Osteocyte (in vitro differentiated cells): ENCODE measurements around the gene A1BG. TPM values are rescaled to one million over a fixed set of nuclear protein-coding genes. Genes with fewer than 3 reads are reported as not detected.

Experiments
- DNase-seq: peaks from one replicate; pipeline ENCODE4 v3.0.0; 2021; ENCODE audit warnings: mixed read lengths; ENCODE audit not compliant: unreplicated experiment; ENCODE audit errors: extremely low spot score
- H3K27ac Mint-ChIP-seq: one replicate; pipeline ENCODE4 v1.8.0; 2021; ENCODE audit warnings: mild to moderate bottlenecking, mixed read lengths; ENCODE audit not compliant: unreplicated experiment
- H3K27me3 Mint-ChIP-seq: one replicate; pipeline ENCODE4 v1.8.0; 2021; ENCODE audit warnings: mixed read lengths; ENCODE audit not compliant: unreplicated experiment
- H3K36me3 Mint-ChIP-seq: one replicate; pipeline ENCODE4 v1.8.0; 2021; ENCODE audit warnings: mixed read lengths; ENCODE audit not compliant: unreplicated experiment
- H3K4me1 Mint-ChIP-seq: one replicate; pipeline ENCODE4 v1.8.0; 2021; ENCODE audit warnings: mixed read lengths; ENCODE audit not compliant: unreplicated experiment
- H3K4me3 Mint-ChIP-seq: one replicate; pipeline ENCODE4 v1.8.0; 2021; ENCODE audit warnings: mild to moderate bottlenecking, moderate library complexity, mixed read lengths; ENCODE audit not compliant: unreplicated experiment
- H3K9me3 Mint-ChIP-seq: one replicate; pipeline ENCODE4 v1.8.0; 2021; ENCODE audit warnings: mixed read lengths; ENCODE audit not compliant: unreplicated experiment
- total RNA-seq: library from RNA; stranded (reverse); gene quantifications from 2 replicates; pipeline ENCODE4 v1.2.1, GENCODE V29; 2021
- TF ChIP-seq, protein P1 (sequence below): fragments of 200-600 bp; sonication (generic); IDR thresholded peaks from 2 replicates; pipeline ENCODE4 v1.5.0; 2021; ENCODE audit warnings: antibody characterized with exemption, mild to moderate bottlenecking, moderate library complexity

Gene A1BG
- total RNA-seq, 1 donor from 2014 or later = 39.8 TPM

DNA sequence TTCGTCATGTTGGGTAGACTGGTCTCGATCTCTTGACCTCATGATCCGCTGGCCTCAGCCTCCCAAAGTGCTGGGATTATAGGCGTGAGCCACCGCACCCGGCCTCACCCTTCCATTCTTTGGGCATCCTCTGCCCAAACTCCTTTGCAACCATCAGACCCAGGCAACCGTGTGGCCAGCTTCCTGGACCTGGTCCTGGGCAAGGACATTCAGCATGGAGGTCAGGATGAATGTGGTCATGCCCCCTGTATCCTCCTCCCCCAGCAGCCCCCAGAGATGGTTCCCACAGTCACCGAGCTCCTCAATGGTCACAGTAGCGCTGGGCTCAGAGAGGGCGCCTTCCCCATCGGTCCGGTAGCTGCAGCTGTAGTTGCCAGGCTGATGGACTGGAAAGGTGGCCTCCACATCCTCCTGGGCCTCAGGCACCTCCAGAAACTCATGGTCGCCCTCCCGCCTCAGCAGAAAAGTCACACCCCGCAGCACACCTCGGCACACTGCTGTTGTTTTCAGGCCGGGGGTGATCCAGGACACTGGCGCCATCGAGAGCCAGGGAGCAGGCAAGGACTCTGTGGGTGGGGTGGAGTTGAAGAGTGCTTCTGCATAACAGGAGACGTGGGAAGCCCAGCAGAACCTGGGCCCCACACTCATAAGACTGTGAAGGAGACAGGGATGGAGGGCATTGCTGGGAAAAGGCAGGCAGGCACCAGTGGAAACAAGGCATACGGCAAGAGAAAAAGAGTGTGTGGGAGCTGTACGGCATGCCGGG, 1.1 kb downstream of the A1BG start:
- no peak overlapping the region for H3K4me3 Mint-ChIP-seq
- peaks cover 14% of the 10 kb centered on the region for H3K4me1 Mint-ChIP-seq
- H3K27me3 Mint-ChIP-seq = no peaks in the 10 kb centered on the region
- no peaks in the 10 kb centered on the region for H3K9me3 Mint-ChIP-seq
- no peak overlapping the region for H3K27ac Mint-ChIP-seq
- H3K36me3 Mint-ChIP-seq = peaks cover 10% of the 10 kb centered on the region
- DNase-seq = no peak
- TF ChIP-seq, protein P1, sequence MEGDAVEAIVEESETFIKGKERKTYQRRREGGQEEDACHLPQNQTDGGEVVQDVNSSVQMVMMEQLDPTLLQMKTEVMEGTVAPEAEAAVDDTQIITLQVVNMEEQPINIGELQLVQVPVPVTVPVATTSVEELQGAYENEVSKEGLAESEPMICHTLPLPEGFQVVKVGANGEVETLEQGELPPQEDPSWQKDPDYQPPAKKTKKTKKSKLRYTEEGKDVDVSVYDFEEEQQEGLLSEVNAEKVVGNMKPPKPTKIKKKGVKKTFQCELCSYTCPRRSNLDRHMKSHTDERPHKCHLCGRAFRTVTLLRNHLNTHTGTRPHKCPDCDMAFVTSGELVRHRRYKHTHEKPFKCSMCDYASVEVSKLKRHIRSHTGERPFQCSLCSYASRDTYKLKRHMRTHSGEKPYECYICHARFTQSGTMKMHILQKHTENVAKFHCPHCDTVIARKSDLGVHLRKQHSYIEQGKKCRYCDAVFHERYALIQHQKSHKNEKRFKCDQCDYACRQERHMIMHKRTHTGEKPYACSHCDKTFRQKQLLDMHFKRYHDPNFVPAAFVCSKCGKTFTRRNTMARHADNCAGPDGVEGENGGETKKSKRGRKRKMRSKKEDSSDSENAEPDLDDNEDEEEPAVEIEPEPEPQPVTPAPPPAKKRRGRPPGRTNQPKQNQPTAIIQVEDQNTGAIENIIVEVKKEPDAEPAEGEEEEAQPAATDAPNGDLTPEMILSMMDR = no peak

GRCh38 chr19:58351558-58351878, 1.8 kb downstream of the A1BG start:
- H3K27me3 Mint-ChIP-seq = no peaks in the 10 kb centered on the region
- no peak for DNase-seq

DNA sequence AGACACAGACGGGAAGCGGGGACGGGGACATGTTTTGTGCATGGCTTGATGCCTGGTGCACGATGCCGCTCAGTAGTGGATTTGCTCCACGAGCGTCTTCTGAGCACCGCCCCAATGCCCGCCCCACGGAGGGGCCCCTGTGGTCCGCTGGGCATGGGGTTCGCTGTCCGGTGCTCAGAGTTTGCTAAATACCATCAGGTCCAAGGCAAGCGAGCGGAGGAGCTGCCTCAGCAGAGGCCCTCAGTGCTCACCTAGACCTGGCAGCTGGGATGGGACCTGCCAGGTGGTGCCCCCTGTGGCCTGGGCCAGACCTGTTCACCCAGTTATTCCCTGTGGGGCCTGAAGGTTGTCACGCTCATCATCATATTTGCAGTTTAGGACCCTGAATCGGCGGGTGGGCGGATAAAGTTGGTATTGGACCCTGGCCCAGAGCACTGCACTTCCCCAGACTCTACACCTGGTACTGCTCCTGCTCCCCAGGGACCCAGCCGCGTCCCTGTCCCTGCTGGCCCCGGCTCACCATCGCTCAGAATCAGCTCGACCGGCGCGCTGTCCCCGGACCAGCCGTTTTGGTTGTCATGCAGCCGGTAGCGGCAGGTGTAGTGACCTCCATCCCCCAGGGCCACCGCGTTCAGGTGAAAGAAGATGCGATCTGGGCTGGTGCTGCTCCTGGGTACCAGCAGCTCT, 2.3 kb downstream of the A1BG start:
- TF ChIP-seq, protein P1 = no peak
- Mint-ChIP-seq H3K4me3 (no peak overlapping the region), H3K36me3 (peaks cover 10% of the 10 kb centered on the region), H3K27me3 (no peaks in the 10 kb centered on the region), H3K27ac (no peak overlapping the region), H3K9me3 (no peaks in the 10 kb centered on the region), H3K4me1 (peaks cover 22% of the 10 kb centered on the region)
- no peak for DNase-seq

More at GRCh38 chr19:58351558-58351878, 1.8 kb downstream of the A1BG start:
- H3K4me3 Mint-ChIP-seq = no peak overlapping the region
- H3K27ac Mint-ChIP-seq = no peak overlapping the region
- TF ChIP-seq, protein P1 = no peak
- no peaks in the 10 kb centered on the region for H3K9me3 Mint-ChIP-seq
- peaks cover 10% of the 10 kb centered on the region for H3K36me3 Mint-ChIP-seq
- peaks cover 18% of the 10 kb centered on the region for H3K4me1 Mint-ChIP-seq

DNA sequence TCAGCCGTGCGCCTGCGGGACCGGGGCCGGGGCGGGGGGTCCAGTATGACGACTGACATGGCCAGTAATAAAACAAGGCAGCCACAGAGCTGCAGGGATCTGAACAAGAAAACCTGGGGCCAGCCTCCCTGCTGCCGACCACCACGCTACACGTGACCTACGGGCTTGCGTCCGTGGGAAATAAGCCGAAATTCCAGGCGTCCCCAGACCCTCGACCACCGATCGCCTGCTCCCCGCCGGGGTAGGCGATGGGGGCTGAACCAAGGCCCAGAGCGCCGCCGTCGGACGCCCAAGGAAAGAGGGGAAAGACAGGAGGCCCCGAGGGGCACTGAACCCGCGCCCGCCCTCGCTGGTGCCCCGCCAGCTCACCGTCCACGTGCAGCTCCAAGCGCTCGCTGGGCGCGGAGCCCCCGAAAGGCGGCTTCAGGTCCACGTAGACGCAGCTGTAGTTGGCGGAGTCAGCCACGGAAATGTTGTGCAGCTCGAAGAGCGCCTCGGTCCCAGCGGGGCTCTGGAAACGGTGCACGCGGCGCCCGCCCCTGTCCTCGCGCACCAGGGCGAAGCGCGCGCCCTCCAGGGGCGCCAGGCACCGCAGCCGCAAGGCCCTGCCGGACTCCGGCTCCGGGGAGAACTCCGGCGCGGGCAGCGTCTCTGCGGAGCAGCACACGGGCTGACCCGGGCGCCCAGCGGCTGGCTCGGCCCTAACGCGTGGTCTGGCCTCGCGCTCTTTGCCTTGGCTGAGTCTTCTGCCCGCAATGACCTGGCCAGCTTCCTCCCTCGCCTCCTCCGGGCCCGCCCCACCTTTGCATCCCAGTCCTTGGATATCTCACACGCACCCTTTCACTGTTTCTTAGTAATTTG, 3.1 kb downstream of the A1BG start:
- Mint-ChIP-seq H3K27ac (no peak overlapping the region), H3K27me3 (no peaks in the 10 kb centered on the region), H3K4me3 (no peak overlapping the region)

More for the DNA sequence above, 3.1 kb downstream of the A1BG start:
- TF ChIP-seq, protein P1 = no peak
- H3K9me3 Mint-ChIP-seq = no peaks in the 10 kb centered on the region
- peaks cover 10% of the 10 kb centered on the region for H3K36me3 Mint-ChIP-seq
- DNase-seq = no peak
- H3K4me1 Mint-ChIP-seq = peaks cover 29% of the 10 kb centered on the region
